Mesendoderm (in vitro differentiated cells): ENCODE data around the gene NDUFS7.

Experiments
- DNase-seq: peaks from one replicate; pipeline ENCODE4 v3.0.0; 2013
- H2AK5ac ChIP-seq: 2 replicates; pipeline ENCODE4 v1.6.1; 2013; ENCODE audit warnings: low read length, inconsistent platforms
- H2BK120ac ChIP-seq: 2 replicates; pipeline ENCODE4 v1.6.1; 2013; ENCODE audit warnings: low read depth, mild to moderate bottlenecking, low read length, moderate library complexity, mixed read lengths
- H2BK15ac ChIP-seq: replicated peaks from 2 replicates; pipeline ENCODE4 v1.6.1; 2013; ENCODE audit warnings: low read depth, mild to moderate bottlenecking, moderate library complexity
- H2BK5ac ChIP-seq: 2 replicates; pipeline ENCODE4 v1.6.1; 2013; ENCODE audit warnings: low read length, inconsistent platforms
- H3K18ac ChIP-seq: 2 replicates; pipeline ENCODE4 v1.6.1; 2013; ENCODE audit warnings: mild to moderate bottlenecking, low read length, mixed read lengths
- H3K23ac ChIP-seq: one replicate; pipeline ENCODE4 v1.6.1; 2013; ENCODE audit warnings: low read length
- H3K27ac ChIP-seq: 2 replicates; pipeline ENCODE4 v1.5.1; 2013; ENCODE audit warnings: low read depth, mild to moderate bottlenecking, inconsistent platforms, low read length, moderate library complexity
- H3K27me3 ChIP-seq: 2 replicates; pipeline ENCODE4 v1.6.1; 2013; ENCODE audit warnings: low read length, control low read depth, mild to moderate bottlenecking, inconsistent platforms; ENCODE audit not compliant: insufficient read depth, poor library complexity
- H3K36me3 ChIP-seq: 2 replicates; pipeline ENCODE4 v1.6.1; 2013; ENCODE audit warnings: low read length, inconsistent platforms; ENCODE audit not compliant: control insufficient read depth, insufficient read depth
- H3K4ac ChIP-seq: one replicate; pipeline ENCODE4 v1.6.1; 2013; ENCODE audit warnings: low read depth, mild to moderate bottlenecking, low read length, moderate library complexity
- H3K4me1 ChIP-seq: 2 replicates; pipeline ENCODE4 v1.6.1; 2013; ENCODE audit warnings: low read depth, low read length, inconsistent platforms; ENCODE audit not compliant: control insufficient read depth
- H3K4me2 ChIP-seq: 2 replicates; pipeline ENCODE4 v1.6.1; 2013; ENCODE audit warnings: low read length
- H3K4me3 ChIP-seq: 2 replicates; pipeline ENCODE4 v1.5.1; 2013; ENCODE audit warnings: mild to moderate bottlenecking, low read length
- H3K56ac ChIP-seq: one replicate; pipeline ENCODE4 v1.6.1; 2013; ENCODE audit warnings: low read length
- H3K79me1 ChIP-seq: 2 replicates; pipeline ENCODE4 v1.6.1; 2013; ENCODE audit warnings: low read length, inconsistent platforms
- H3K79me2 ChIP-seq: 2 replicates; pipeline ENCODE4 v1.6.1; 2013; ENCODE audit warnings: mild to moderate bottlenecking, low read length; ENCODE audit not compliant: control insufficient read depth, insufficient read depth
- H3K9ac ChIP-seq: 2 replicates; pipeline ENCODE4 v1.6.1; 2013; ENCODE audit warnings: low read length, inconsistent platforms
- H4K5ac ChIP-seq: one replicate; pipeline ENCODE4 v1.6.1; 2013; ENCODE audit warnings: low read length
- H4K8ac ChIP-seq: one replicate; pipeline ENCODE4 v1.6.1; 2013; ENCODE audit warnings: low read depth, mild to moderate bottlenecking, control low read depth, low read length, moderate library complexity
- WGBS: extraction: QIAGEN DNeasy Blood & Tissue Kit; methylation state at CpG from one replicate; pipeline ENCODE4 v1.1.7; 2013; ENCODE audit warnings: low lambda C conversion rate, missing lambda C conversion rate; ENCODE audit not compliant: insufficient coverage; ENCODE audit errors: extremely low coverage; 5-methylcytosine and 5-hydroxymethylcytosine counted together

Gene NDUFS7

GRCh38 chr19:1421218-1421957 lies 37.7 kb downstream of the NDUFS7 start:
- Histone ChIP-seq H3K79me1 (peaks cover 34% of the 10 kb centered on the region), H3K23ac (no peak overlapping the region), H3K9ac (no peak overlapping the region), H2BK120ac (no peak overlapping the region), H3K4me2 (no peak overlapping the region), H3K4me3 (no peak overlapping the region), H3K56ac (no peak overlapping the region), H4K8ac (no peak overlapping the region), H3K4ac (no peak overlapping the region), H4K5ac (no peak overlapping the region), H3K18ac (no peak overlapping the region), H3K4me1 (peaks cover under 1% of the 10 kb centered on the region), H2BK5ac (no peak overlapping the region), H3K79me2 (peaks cover 64% of the 10 kb centered on the region), H3K27me3 (no peaks in the 10 kb centered on the region), H3K36me3 (peaks cover 17% of the 10 kb centered on the region), H2BK15ac (no peak overlapping the region), H2AK5ac (no peak overlapping the region), H3K27ac (no peak overlapping the region)
- no CpG with 5 or more reads among the region's 37 CpGs for WGBS
- DNase-seq: no peak

GRCh38 chr19:1421958-1422305 lies 38.2 kb downstream of the NDUFS7 start:
- Histone ChIP-seq H3K36me3 (peaks cover 18% of the 10 kb centered on the region), H2BK120ac (no peak overlapping the region), H3K79me1 (peaks cover 35% of the 10 kb centered on the region), H3K27ac (no peak overlapping the region), H2BK5ac (no peak overlapping the region), H3K27me3 (no peaks in the 10 kb centered on the region), H4K8ac (no peak overlapping the region), H2AK5ac (no peak overlapping the region), H3K23ac (no peak overlapping the region), H3K56ac (no peak overlapping the region), H3K9ac (no peak overlapping the region), H4K5ac (no peak overlapping the region), H3K18ac (no peak overlapping the region), H2BK15ac (no peak overlapping the region), H3K79me2 (peaks cover 59% of the 10 kb centered on the region), H3K4me2 (no peak overlapping the region), H3K4me1 (no peaks in the 10 kb centered on the region), H3K4ac (no peak overlapping the region), H3K4me3 (no peak overlapping the region)
- no peak for DNase-seq
- WGBS: no CpG with 5 or more reads among the region's 22 CpGs

- Histone ChIP-seq H2BK120ac (no peak overlapping the region), H3K18ac (no peak overlapping the region), H3K79me2 (peaks cover 55% of the 10 kb centered on the region), H3K4me3 (no peak overlapping the region), H3K4me2 (no peak overlapping the region), H2BK5ac (no peak overlapping the region), H3K9ac (no peak overlapping the region), H2AK5ac (no peak overlapping the region), H3K4me1 (no peaks in the 10 kb centered on the region), H3K27ac (no peak overlapping the region), H4K5ac (no peak overlapping the region), H3K4ac (no peak overlapping the region), H4K8ac (no peak overlapping the region), H2BK15ac (no peak overlapping the region), H3K79me1 (peaks cover 34% of the 10 kb centered on the region), H3K27me3 (no peaks in the 10 kb centered on the region), H3K23ac (no peak overlapping the region), H3K36me3 (peaks cover 19% of the 10 kb centered on the region), H3K56ac (no peak overlapping the region)
- no peak for DNase-seq
- WGBS: no CpG with 5 or more reads among the region's 16 CpGs
Observed at GRCh38 chr19:1422360-1422759, 38.7 kb downstream of the NDUFS7 start.

GRCh38 chr19:1422943-1423342 lies 39.2 kb downstream of the NDUFS7 start:
- no peak overlapping the region for H3K9ac ChIP-seq
- H3K36me3 ChIP-seq: peaks cover 21% of the 10 kb centered on the region
- H3K23ac ChIP-seq: no peak overlapping the region
- no peaks in the 10 kb centered on the region for H3K4me1 ChIP-seq
- no peak overlapping the region for H3K27ac ChIP-seq
- no peak overlapping the region for H3K4ac ChIP-seq
- no CpG with 5 or more reads among the region's 24 CpGs for WGBS
- H4K5ac ChIP-seq: no peak overlapping the region
- DNase-seq: no peak
- H2AK5ac ChIP-seq: no peak overlapping the region
- no peak overlapping the region for H2BK120ac ChIP-seq
- peaks cover 33% of the 10 kb centered on the region for H3K79me1 ChIP-seq
- no peak overlapping the region for H3K18ac ChIP-seq
- no peak overlapping the region for H3K56ac ChIP-seq
- H3K4me2 ChIP-seq: no peak overlapping the region
- no peaks in the 10 kb centered on the region for H3K27me3 ChIP-seq
- H3K4me3 ChIP-seq: no peak overlapping the region
- H2BK15ac ChIP-seq: no peak overlapping the region
- no peak overlapping the region for H2BK5ac ChIP-seq
- H3K79me2 ChIP-seq: peaks cover 49% of the 10 kb centered on the region
- no peak overlapping the region for H4K8ac ChIP-seq

- DNase-seq: no peak
- no peak overlapping the region for H3K4ac ChIP-seq
- no peak overlapping the region for H3K4me2 ChIP-seq
- no peak overlapping the region for H3K56ac ChIP-seq
- no peak overlapping the region for H2BK5ac ChIP-seq
- H3K79me1 ChIP-seq: peaks cover 32% of the 10 kb centered on the region
- no peak overlapping the region for H3K4me3 ChIP-seq
- H3K27me3 ChIP-seq: no peaks in the 10 kb centered on the region
- no peak overlapping the region for H3K23ac ChIP-seq
- WGBS: no CpG with 5 or more reads among the region's 40 CpGs
- peaks cover 42% of the 10 kb centered on the region for H3K79me2 ChIP-seq
- no peak overlapping the region for H4K8ac ChIP-seq
- no peak overlapping the region for H2AK5ac ChIP-seq
- H3K4me1 ChIP-seq: no peaks in the 10 kb centered on the region
- no peak overlapping the region for H3K27ac ChIP-seq
- H3K18ac ChIP-seq: no peak overlapping the region
- peaks cover 20% of the 10 kb centered on the region for H3K36me3 ChIP-seq
- no peak overlapping the region for H2BK15ac ChIP-seq
- no peak overlapping the region for H2BK120ac ChIP-seq
- no peak overlapping the region for H3K9ac ChIP-seq
- no peak overlapping the region for H4K5ac ChIP-seq
Observed at GRCh38 chr19:1423436-1424191, 39.9 kb downstream of the NDUFS7 start.
